A673 (cell line): ENCODE data around the gene NFATC4. TPM values are rescaled to one million over a fixed set of nuclear protein-coding genes. Genes with fewer than 3 reads are reported as not detected.

Source experiments
- BruUV-seq: library from RNA; stranded (reverse); fragments of 400-500 nt; replicated peaks from 2 replicates; lab custom pipeline; 2021; lab: Mats Ljungman, UMichigan
- CTCF ChIA-PET: fragments of 300-600 bp; sonication (Branson Sonifier 250); formaldehyde crosslinking; loops from one replicate; lab custom pipeline; 2022; ENCODE audit warnings: antibody characterized with exemption; lab: Charles Lee
- POLR2A ChIA-PET: fragments of 300-600 bp; sonication (Branson Sonifier 250); formaldehyde crosslinking; loops from one replicate; lab custom pipeline; 2022; ENCODE audit warnings: antibody characterized with exemption; ENCODE audit not compliant: low non-redundant PET; lab: Charles Lee
- DNase-seq: peaks from one replicate; pipeline ENCODE4 v3.0.0-alpha.2; 2015; ENCODE audit warnings: low spot score
- H3K27ac ChIP-seq: fragments of 200-600 bp; sonication (generic); 2 replicates; pipeline ENCODE4 v1.5.1; 2016; ENCODE audit warnings: mixed run types, low read depth, mild to moderate bottlenecking, mixed read lengths, antibody characterized with exemption, low read length; ENCODE audit not compliant: poor library complexity, severe bottlenecking
- H3K27me3 ChIP-seq: fragments of 200-600 bp; sonication (generic); replicated peaks from 2 replicates; pipeline ENCODE4 v1.6.1; 2017; ENCODE audit warnings: mixed run types, low read depth, mild to moderate bottlenecking, mixed read lengths, antibody characterized with exemption, low read length; ENCODE audit not compliant: insufficient read depth, poor library complexity
- H3K36me3 ChIP-seq: fragments of 200-600 bp; sonication (generic); 2 replicates; pipeline ENCODE4 v1.6.1; 2016; ENCODE audit warnings: mixed run types, mild to moderate bottlenecking, mixed read lengths, antibody characterized with exemption, low read length; ENCODE audit not compliant: insufficient read depth, poor library complexity, severe bottlenecking
- H3K4me1 ChIP-seq: fragments of 200-600 bp; sonication (generic); 2 replicates; pipeline ENCODE4 v1.6.1; 2017; ENCODE audit warnings: mixed run types, mild to moderate bottlenecking, mixed read lengths, antibody characterized with exemption, low read length; ENCODE audit not compliant: insufficient read depth, poor library complexity, severe bottlenecking
- H3K4me3 ChIP-seq: fragments of 200-600 bp; sonication (generic); 2 replicates; pipeline ENCODE4 v1.5.1; 2016; ENCODE audit warnings: low read depth, mixed run types, mild to moderate bottlenecking, mixed read lengths, low read length; ENCODE audit not compliant: poor library complexity, severe bottlenecking
- H3K9me3 ChIP-seq: fragments of 200-600 bp; sonication (generic); 2 replicates; pipeline ENCODE4 v1.6.1; 2016; ENCODE audit warnings: mixed run types, low read depth, mild to moderate bottlenecking, mixed read lengths, antibody characterized with exemption, low read length; ENCODE audit not compliant: poor library complexity, severe bottlenecking
- EZH2 ChIP-seq: fragments of 200-600 bp; sonication (generic); IDR thresholded peaks from 2 replicates; pipeline ENCODE4 v1.6.1; 2017; ENCODE audit warnings: borderline replicate concordance, low read depth, mild to moderate bottlenecking, mixed read lengths, antibody characterized with exemption, low read length; ENCODE audit not compliant: poor library complexity, severe bottlenecking
- intact Hi-C: fragments of 100-400 bp; cut with micrococcal nuclease; formaldehyde crosslinking; loops from one replicate; pipeline ENCODE4 v1.10.0; 2022; ENCODE audit not compliant: unreplicated experiment
- total RNA-seq: library from RNA; stranded (reverse); gene quantifications from 2 replicates; pipeline ENCODE4 v1.2.3, GENCODE V29; 2021
- TF ChIP-seq, protein P1 (sequence below): fragments of 300-800, 200-600 bp; sonication (generic); conservative IDR thresholded peaks from 2 replicates; pipeline ENCODE4 v1.5.1; 2017; ENCODE audit warnings: low read depth, mild to moderate bottlenecking, antibody characterized with exemption, low read length, moderate library complexity, mixed read lengths

The NFATC4 gene
- total RNA-seq, 1 experiment from 2014 or later, result 38.1 TPM

DNA sequence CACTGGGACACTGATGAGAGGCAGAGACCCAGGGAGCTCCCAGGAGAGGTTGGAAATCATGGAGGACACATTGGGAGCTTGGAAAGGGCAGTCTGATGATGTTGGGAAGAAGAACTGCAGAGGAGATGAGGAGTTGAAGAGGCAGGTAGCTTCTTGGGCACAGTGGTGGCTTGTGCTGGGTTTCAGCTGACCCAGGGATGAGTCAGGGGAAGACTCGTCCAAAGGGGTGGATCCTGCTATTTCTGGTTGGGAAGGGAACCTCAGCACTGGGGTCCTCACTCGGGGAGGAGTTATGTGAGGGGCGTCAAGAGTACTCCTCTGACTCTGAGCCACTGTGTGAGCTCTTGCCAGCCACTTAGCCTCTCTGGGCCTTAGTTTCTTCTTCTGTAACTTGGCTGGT is 44.6 kb upstream of the NFATC4 start:
- intact Hi-C loops, result no loop called here
- no TSS peak for BruUV-seq
- no peak overlapping the region for H3K4me3 ChIP-seq
- H3K36me3 ChIP-seq, result no peaks in the 10 kb centered on the region
- ChIA-PET CTCF (no interaction called here), POLR2A (no interaction called here)
- TF ChIP-seq, protein P1, sequence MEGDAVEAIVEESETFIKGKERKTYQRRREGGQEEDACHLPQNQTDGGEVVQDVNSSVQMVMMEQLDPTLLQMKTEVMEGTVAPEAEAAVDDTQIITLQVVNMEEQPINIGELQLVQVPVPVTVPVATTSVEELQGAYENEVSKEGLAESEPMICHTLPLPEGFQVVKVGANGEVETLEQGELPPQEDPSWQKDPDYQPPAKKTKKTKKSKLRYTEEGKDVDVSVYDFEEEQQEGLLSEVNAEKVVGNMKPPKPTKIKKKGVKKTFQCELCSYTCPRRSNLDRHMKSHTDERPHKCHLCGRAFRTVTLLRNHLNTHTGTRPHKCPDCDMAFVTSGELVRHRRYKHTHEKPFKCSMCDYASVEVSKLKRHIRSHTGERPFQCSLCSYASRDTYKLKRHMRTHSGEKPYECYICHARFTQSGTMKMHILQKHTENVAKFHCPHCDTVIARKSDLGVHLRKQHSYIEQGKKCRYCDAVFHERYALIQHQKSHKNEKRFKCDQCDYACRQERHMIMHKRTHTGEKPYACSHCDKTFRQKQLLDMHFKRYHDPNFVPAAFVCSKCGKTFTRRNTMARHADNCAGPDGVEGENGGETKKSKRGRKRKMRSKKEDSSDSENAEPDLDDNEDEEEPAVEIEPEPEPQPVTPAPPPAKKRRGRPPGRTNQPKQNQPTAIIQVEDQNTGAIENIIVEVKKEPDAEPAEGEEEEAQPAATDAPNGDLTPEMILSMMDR, result no peak
- no peak for TF ChIP-seq EZH2
- H3K27ac ChIP-seq, result no peak overlapping the region
- H3K4me1 ChIP-seq, result no peaks in the 10 kb centered on the region
- no peaks in the 10 kb centered on the region for H3K27me3 ChIP-seq
- no peaks in the 10 kb centered on the region for H3K9me3 ChIP-seq
- no peak for DNase-seq

- DNase-seq, result no peak
- no peaks in the 10 kb centered on the region for H3K9me3 ChIP-seq
- H3K27ac ChIP-seq, result no peak overlapping the region
- ChIA-PET CTCF (no interaction called here), POLR2A (no interaction called here)
- intact Hi-C loops, result no loop called here
- no peaks in the 10 kb centered on the region for H3K27me3 ChIP-seq
- H3K36me3 ChIP-seq, result no peaks in the 10 kb centered on the region
- BruUV-seq, result no TSS peak
- no peaks in the 10 kb centered on the region for H3K4me1 ChIP-seq
- TF ChIP-seq, protein P1, result no peak
- no peak for TF ChIP-seq EZH2
- no peak overlapping the region for H3K4me3 ChIP-seq
Measured at GRCh38 chr14:24324024-24324423, 44.0 kb upstream of the NFATC4 start.

DNA sequence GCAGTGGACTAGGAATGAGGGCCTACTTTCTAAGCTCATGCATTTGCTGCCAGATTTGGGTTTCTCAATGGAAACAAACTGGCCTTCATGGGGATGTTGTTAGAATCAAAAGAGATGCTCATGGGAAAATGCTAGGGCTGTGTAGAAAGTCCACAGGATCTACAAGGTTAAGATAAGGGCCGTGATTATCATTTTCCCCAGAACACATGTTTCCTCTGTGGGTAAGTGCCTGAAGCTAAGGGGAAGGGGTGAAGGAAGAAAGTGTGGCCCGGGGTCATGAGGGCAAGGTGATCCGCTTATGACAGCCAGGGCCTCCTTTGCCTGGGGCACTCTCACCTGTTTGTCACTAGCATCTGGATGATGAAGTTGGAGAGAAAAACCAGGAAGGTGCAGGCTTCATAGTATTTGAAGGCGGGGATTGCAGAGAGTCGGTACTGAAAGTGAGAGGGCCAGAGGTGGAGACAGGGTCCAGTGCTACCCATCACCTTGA is 42.9 kb upstream of the NFATC4 start:
- BruUV-seq, result no TSS peak
- no peak overlapping the region for H3K4me3 ChIP-seq
- H3K27me3 ChIP-seq, result no peaks in the 10 kb centered on the region
- H3K27ac ChIP-seq, result no peak overlapping the region
- H3K9me3 ChIP-seq, result no peaks in the 10 kb centered on the region
- CTCF ChIA-PET, result interaction anchor here (2.0 kb wide), 1 partner anchor 107 kb away, joined by 7 read pairs; no protein-coding TSS in a partner anchor
- POLR2A ChIA-PET, result no interaction called here
- no peaks in the 10 kb centered on the region for H3K4me1 ChIP-seq
- TF ChIP-seq, protein P1, result no peak
- no peak for TF ChIP-seq EZH2
- intact Hi-C loops, result no loop called here
- DNase-seq, result no peak
- H3K36me3 ChIP-seq, result no peaks in the 10 kb centered on the region
